Natural killer cell (primary cell): ENCODE data around the gene MLPH. TPM values are rescaled to one million over a fixed set of nuclear protein-coding genes. Genes with fewer than 3 reads are reported as not detected.

Source experiments
- ATAC-seq, 3 donors: fragments of 150-1000 bp in 2 of 3; fragments of 200-7000 bp in 1 of 3; cut with Tn5 transposase; 1 replicate in 1 of 3; 2 replicates in 2 of 3; pipeline ENCODE4 v1.10.0; 2021; ENCODE audit warnings: mild to moderate bottlenecking in 2 of 3, moderate library complexity in 2 of 3
- DNase-seq, 2 donors: peaks; one replicate each; pipeline versions ENCODE4 v3.0.0 to v3.0.0-alpha.2; 2013 to 2021; ENCODE audit warnings: mixed read lengths in 1 of 2
- H3K27ac ChIP-seq: one replicate; pipeline ENCODE4 v1.5.1; 2013; ENCODE audit warnings: mild to moderate bottlenecking, low read length
- H3K27me3 ChIP-seq: one replicate; pipeline ENCODE4 v1.6.1; 2013; ENCODE audit warnings: low read length; ENCODE audit not compliant: control insufficient read depth, insufficient read depth
- H3K36me3 ChIP-seq: one replicate; pipeline ENCODE4 v1.6.1; 2013; ENCODE audit warnings: low read length; ENCODE audit not compliant: control insufficient read depth, insufficient read depth
- H3K4me1 ChIP-seq: one replicate; pipeline ENCODE4 v1.6.1; 2013; ENCODE audit warnings: low read length; ENCODE audit not compliant: control insufficient read depth, insufficient read depth
- H3K4me3 ChIP-seq: one replicate; pipeline ENCODE4 v1.5.1; 2013; ENCODE audit warnings: low read length
- H3K9me3 ChIP-seq: one replicate; pipeline ENCODE4 v1.6.1; 2013; ENCODE audit warnings: low read length; ENCODE audit not compliant: control insufficient read depth, insufficient read depth
- H3K27ac Mint-ChIP-seq, 2 donors: one replicate each; pipeline ENCODE4 v1.8.0; 2022; ENCODE audit warnings: mild to moderate bottlenecking in 2 of 2, mixed read lengths in 2 of 2, moderate library complexity in 1 of 2
- H3K27me3 Mint-ChIP-seq, 2 donors: one replicate each; pipeline ENCODE4 v1.8.0; 2022; ENCODE audit warnings: low read depth in 2 of 2, mixed read lengths in 2 of 2
- H3K36me3 Mint-ChIP-seq: one replicate; pipeline ENCODE4 v1.8.0; 2022; ENCODE audit warnings: mixed read lengths
- H3K4me1 Mint-ChIP-seq, 2 donors: one replicate each; pipeline ENCODE4 v1.8.0; 2022; ENCODE audit warnings: mixed read lengths in 2 of 2
- H3K4me3 Mint-ChIP-seq: one replicate; pipeline ENCODE4 v1.8.0; 2022; ENCODE audit warnings: mild to moderate bottlenecking, moderate library complexity, mixed read lengths
- H3K9me3 Mint-ChIP-seq, 2 donors: one replicate each; pipeline ENCODE4 v1.8.0; 2022; ENCODE audit warnings: mixed read lengths in 2 of 2
- CTCF ChIP-seq: fragments of 200-600 bp; IDR thresholded peaks from one replicate; pipeline ENCODE4 v1.8.0; 2022; ENCODE audit warnings: antibody characterized with exemption
- WGBS: methylation state at CpG from one replicate; pipeline ENCODE4 v1.1.7; 2013; ENCODE audit warnings: missing lambda C conversion rate; ENCODE audit not compliant: insufficient coverage; 5-methylcytosine and 5-hydroxymethylcytosine counted together
- intact Hi-C: fragments of 100-400 bp; cut with micrococcal nuclease; formaldehyde crosslinking; loops from one replicate; pipeline ENCODE4 v1.14.2; 2022
- total RNA-seq, 4 donors: library from RNA; stranded (reverse); fragments of 120-200 nt in 1 of 4; gene quantifications; one replicate each; pipeline versions ENCODE4 v1.2.3 to v1.2.4, GENCODE V29; 2013 to 2022

MLPH gene
- total RNA-seq, 3 donors from 2014 or later (not counting 1 experiment from before 2014, with no cell fraction given), result not detected

GRCh38 chr2:237470914-237471313 lies 16.1 kb upstream of the MLPH start:
- TF ChIP-seq CTCF, result no peak
- ATAC-seq (no peak), DNase-seq (no peak)
- H3K36me3 Mint-ChIP-seq, result no peaks in the 10 kb centered on the region
- peaks cover 6 to 7% of the 10 kb centered on the region in 2 donors for H3K27me3 Mint-ChIP-seq
- H3K9me3 Mint-ChIP-seq, result no peaks in the 10 kb centered on the region
- peaks cover 16% of the 10 kb centered on the region for H3K4me1 ChIP-seq
- peaks cover 2% of the 10 kb centered on the region for H3K27me3 ChIP-seq
- H3K27ac Mint-ChIP-seq, result no peak overlapping the region
- no peaks in the 10 kb centered on the region for H3K36me3 ChIP-seq
- no peaks in the 10 kb centered on the region for H3K9me3 ChIP-seq
- no peak overlapping the region for H3K27ac ChIP-seq
- peaks cover 2 to 13% of the 10 kb centered on the region in 2 donors for H3K4me1 Mint-ChIP-seq
- H3K4me3 Mint-ChIP-seq, result no peak overlapping the region
- H3K4me3 ChIP-seq, result no peak overlapping the region
- intact Hi-C loops, result no loop called here
- WGBS, result 95% methylated on average over 7 of the region's 7 CpGs

- H3K4me1 Mint-ChIP-seq, result peaks cover 6 to 17% of the 10 kb centered on the region in 2 donors
- ATAC-seq, result no peak
- H3K27ac Mint-ChIP-seq, result no peak overlapping the region
- H3K27me3 ChIP-seq, result peaks cover 9% of the 10 kb centered on the region
- no peak overlapping the region for H3K4me3 ChIP-seq
- intact Hi-C loops, result no loop called here
- H3K9me3 Mint-ChIP-seq, result no peaks in the 10 kb centered on the region
- no peak overlapping the region for H3K27ac ChIP-seq
- no peaks in the 10 kb centered on the region for H3K36me3 ChIP-seq
- H3K27me3 Mint-ChIP-seq, result peaks cover 12 to 14% of the 10 kb centered on the region in 2 donors
- DNase-seq, result peak in 1 of 2 donors; percentile 50
- H3K9me3 ChIP-seq, result no peaks in the 10 kb centered on the region
- 63% methylated on average over 14 of the region's 14 CpGs for WGBS
- no peak overlapping the region for H3K4me3 Mint-ChIP-seq
- no peak for TF ChIP-seq CTCF
- no peaks in the 10 kb centered on the region for H3K36me3 Mint-ChIP-seq
- H3K4me1 ChIP-seq, result peaks cover 17% of the 10 kb centered on the region
These were observed 15.4 kb upstream of the MLPH start for GRCh38 chr2:237471438-237472186.

GRCh38 chr2:237472187-237472712 lies 14.8 kb upstream of the MLPH start:
- ATAC-seq (no peak), DNase-seq (no peak)
- Histone ChIP-seq H3K27ac (no peak overlapping the region), H3K9me3 (no peaks in the 10 kb centered on the region), H3K4me3 (no peak overlapping the region), H3K27me3 (peaks cover 9% of the 10 kb centered on the region), H3K4me1 (peaks cover 17% of the 10 kb centered on the region), H3K36me3 (no peaks in the 10 kb centered on the region)
- intact Hi-C loops, result no loop called here
- H3K36me3 Mint-ChIP-seq, result no peaks in the 10 kb centered on the region
- TF ChIP-seq CTCF, result no peak
- no peaks in the 10 kb centered on the region for H3K9me3 Mint-ChIP-seq
- H3K4me1 Mint-ChIP-seq, result peaks cover 6 to 17% of the 10 kb centered on the region in 2 donors
- WGBS, result 96% methylated on average over 8 of the region's 8 CpGs
- H3K4me3 Mint-ChIP-seq, result peak overlapping the region; percentile 35
- H3K27me3 Mint-ChIP-seq, result peaks cover 14 to 21% of the 10 kb centered on the region in 2 donors
- no peak overlapping the region for H3K27ac Mint-ChIP-seq
